A549 (cell line): ENCODE results near the gene C2CD3.

Source experiments
- NPAS2 ChIP-seq: fragments of 250-450 bp; sonication (Bioruptor Pico); IDR thresholded peaks from 2 replicates; pipeline ENCODE4 v1.8.0; 2022; ENCODE audit warnings: mild to moderate bottlenecking, moderate library complexity, borderline replicate concordance
- RFX5 ChIP-seq: fragments of 450-650 bp; IDR thresholded peaks from 2 replicates; pipeline ENCODE4 v1.7.1; 2014; ENCODE audit warnings: antibody characterized with exemption, mild to moderate bottlenecking, moderate library complexity
- TF ChIP-seq, protein P1 (sequence below): IDR thresholded peaks from 2 replicates; pipeline ENCODE4 v1.6.1; 2012
- TF ChIP-seq, protein P2 (sequence below): fragments of >200 bp; sonication (Bioruptor Twin); formaldehyde crosslinking; IDR thresholded peaks from 3 replicates; pipeline ENCODE4 v1.5.1; 2016

DNA sequence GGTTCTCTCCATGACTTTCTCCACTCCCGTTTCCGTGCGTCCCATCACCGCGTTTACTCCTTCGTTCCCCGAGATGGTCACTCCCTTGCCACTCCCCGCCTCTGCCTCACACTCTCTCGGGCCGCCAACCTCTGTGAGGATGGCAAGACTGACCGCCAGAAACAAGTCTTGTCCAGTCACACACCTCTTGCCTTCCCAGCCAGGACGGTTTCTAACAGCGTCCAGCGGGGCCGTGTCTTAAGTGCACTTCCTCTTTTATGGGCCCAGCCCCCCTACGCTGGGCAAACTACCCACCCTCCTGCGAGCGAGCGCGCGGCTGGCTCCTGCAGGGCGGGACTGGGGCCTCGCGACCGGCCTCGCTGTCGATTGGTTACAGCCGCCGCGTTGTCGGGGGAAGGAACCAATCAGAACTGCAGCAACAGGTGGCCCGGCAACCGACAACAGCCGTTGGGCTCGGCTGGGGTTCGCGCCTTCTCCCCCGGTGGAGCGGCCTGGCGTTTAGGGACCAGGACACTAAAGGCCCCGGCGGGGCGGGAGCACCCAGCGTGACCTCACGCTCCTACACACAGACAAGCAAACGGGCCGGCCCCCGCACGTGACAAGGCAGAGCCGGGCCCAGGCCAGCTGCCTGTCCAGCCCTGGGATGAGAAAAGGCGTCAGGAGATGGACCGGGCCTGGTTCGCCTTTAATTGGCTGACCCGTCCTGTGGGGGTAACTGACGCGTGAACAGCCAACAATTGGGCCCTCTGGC, 187.6 kb downstream of the C2CD3 start:
- TF ChIP-seq NPAS2 (CRISPR knock-in tag) (peak; percentile 75; the same call in 1 of the 2 replicates), RFX5 (peak; percentile 92)
- TF ChIP-seq, protein P1, sequence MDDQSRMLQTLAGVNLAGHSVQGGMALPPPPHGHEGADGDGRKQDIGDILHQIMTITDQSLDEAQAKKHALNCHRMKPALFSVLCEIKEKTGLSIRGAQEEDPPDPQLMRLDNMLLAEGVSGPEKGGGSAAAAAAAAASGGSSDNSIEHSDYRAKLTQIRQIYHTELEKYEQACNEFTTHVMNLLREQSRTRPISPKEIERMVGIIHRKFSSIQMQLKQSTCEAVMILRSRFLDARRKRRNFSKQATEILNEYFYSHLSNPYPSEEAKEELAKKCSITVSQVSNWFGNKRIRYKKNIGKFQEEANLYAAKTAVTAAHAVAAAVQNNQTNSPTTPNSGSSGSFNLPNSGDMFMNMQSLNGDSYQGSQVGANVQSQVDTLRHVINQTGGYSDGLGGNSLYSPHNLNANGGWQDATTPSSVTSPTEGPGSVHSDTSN, result no peak
- TF ChIP-seq, protein P2, sequence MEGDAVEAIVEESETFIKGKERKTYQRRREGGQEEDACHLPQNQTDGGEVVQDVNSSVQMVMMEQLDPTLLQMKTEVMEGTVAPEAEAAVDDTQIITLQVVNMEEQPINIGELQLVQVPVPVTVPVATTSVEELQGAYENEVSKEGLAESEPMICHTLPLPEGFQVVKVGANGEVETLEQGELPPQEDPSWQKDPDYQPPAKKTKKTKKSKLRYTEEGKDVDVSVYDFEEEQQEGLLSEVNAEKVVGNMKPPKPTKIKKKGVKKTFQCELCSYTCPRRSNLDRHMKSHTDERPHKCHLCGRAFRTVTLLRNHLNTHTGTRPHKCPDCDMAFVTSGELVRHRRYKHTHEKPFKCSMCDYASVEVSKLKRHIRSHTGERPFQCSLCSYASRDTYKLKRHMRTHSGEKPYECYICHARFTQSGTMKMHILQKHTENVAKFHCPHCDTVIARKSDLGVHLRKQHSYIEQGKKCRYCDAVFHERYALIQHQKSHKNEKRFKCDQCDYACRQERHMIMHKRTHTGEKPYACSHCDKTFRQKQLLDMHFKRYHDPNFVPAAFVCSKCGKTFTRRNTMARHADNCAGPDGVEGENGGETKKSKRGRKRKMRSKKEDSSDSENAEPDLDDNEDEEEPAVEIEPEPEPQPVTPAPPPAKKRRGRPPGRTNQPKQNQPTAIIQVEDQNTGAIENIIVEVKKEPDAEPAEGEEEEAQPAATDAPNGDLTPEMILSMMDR, result no peak
